ENCODE results near the gene DMBX1. TPM values are rescaled to one million over a fixed set of nuclear protein-coding genes. Genes with fewer than 3 reads are reported as not detected.

The DMBX1 gene
- polyA plus RNA-seq, 2 of the 4 experiments (the other 2 are of a cell fraction): 0.44 to 2.2 TPM

DNA sequence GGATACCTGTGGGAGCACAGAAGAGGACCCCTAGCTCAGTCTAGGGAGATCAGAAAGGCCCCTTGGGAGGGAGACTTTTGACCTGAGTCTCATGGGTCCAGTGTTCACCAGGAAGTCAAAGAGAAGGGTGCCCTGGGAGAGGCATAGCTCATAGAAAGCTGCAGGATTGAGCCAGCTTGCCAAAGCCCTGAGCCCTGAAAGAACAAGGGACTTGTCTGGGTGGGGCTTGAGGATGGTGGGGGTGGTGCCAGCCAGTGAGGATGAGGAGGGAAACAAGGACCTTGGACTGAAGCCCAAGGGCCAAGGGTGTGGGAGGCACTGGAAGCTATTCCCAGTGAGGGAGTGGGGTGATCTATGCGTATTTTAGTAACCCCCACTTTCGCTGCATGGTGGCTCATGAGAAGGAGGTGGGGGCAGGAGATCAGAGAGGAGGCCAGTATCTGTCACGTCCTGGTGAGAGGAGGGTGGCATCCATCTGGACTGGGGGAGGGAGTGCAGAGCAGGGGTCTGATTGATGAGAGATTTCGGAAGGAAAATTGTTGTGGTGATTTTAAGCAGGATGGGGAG lies 28.4 kb downstream of the DMBX1 start:
- no peak overlapping the region for H3K4me3 ChIP-seq
- ChIA-PET CTCF (interaction anchor here (0.6 to 6.5 kb wide), 5 partner anchors 10 to 160 kb away, joined by 3 to 56 read pairs (median 15); no protein-coding TSS in a partner anchor), POLR2A (no interaction called here)
- ATAC-seq (no peak), FAIRE-seq (no peak), DNase-seq (ENCODE audit: low read depth in 1 of 2, low spot score in 1 of 2) (no peak)
- peaks cover 68% of the 10 kb centered on the region for H3K4me1 ChIP-seq
- H3K4me2 ChIP-seq: peak overlapping the region; percentile 35
- 88% methylated on average over 4 of the region's 4 CpGs for WGBS (ENCODE audit: missing lambda C conversion rate)
- H3K27ac ChIP-seq: peak overlapping the region; percentile 85 to 97; a peak in 5 of 6 replicates
- no peaks in the 10 kb centered on the region for H3K9me3 ChIP-seq
- TF ChIP-seq MYC (IDR thresholded peaks at IDR 0.05; ENCODE audit: borderline replicate concordance, low read length) (no peak), HOXB13 (CRISPR knock-in tag; IDR thresholded peaks at IDR 0.05; ENCODE audit: low read depth) (no peak), MAFK (IDR thresholded peaks at IDR 0.05; ENCODE audit: partially characterized antibody) (no peak), FOSL2 (IDR thresholded peaks at IDR 0.05) (no peak), FOSL2 (CRISPR knock-in tag; IDR thresholded peaks at IDR 0.05) (no peak), PHF8 (IDR thresholded peaks at IDR 0.05; ENCODE audit: borderline replicate concordance, low read depth) (no peak), NPAS2 (CRISPR knock-in tag; IDR thresholded peaks at IDR 0.05; ENCODE audit: borderline replicate concordance) (no peak), RNF2 (IDR thresholded peaks at IDR 0.05; ENCODE audit: borderline replicate concordance, low read depth) (no peak), JUN (IDR thresholded peaks at IDR 0.05) (no peak), HOXB5 (CRISPR knock-in tag; IDR thresholded peaks at IDR 0.05) (no peak), GATA3 (IDR thresholded peaks at IDR 0.05; ENCODE audit: borderline replicate concordance) (no peak), POLR2AphosphoS2 (conservative IDR thresholded peaks at IDR 0.05; ENCODE audit: low read length) (no peak), EHMT2 (IDR thresholded peaks at IDR 0.05; ENCODE audit: low read depth) (no peak)
- TF ChIP-seq, protein P1, sequence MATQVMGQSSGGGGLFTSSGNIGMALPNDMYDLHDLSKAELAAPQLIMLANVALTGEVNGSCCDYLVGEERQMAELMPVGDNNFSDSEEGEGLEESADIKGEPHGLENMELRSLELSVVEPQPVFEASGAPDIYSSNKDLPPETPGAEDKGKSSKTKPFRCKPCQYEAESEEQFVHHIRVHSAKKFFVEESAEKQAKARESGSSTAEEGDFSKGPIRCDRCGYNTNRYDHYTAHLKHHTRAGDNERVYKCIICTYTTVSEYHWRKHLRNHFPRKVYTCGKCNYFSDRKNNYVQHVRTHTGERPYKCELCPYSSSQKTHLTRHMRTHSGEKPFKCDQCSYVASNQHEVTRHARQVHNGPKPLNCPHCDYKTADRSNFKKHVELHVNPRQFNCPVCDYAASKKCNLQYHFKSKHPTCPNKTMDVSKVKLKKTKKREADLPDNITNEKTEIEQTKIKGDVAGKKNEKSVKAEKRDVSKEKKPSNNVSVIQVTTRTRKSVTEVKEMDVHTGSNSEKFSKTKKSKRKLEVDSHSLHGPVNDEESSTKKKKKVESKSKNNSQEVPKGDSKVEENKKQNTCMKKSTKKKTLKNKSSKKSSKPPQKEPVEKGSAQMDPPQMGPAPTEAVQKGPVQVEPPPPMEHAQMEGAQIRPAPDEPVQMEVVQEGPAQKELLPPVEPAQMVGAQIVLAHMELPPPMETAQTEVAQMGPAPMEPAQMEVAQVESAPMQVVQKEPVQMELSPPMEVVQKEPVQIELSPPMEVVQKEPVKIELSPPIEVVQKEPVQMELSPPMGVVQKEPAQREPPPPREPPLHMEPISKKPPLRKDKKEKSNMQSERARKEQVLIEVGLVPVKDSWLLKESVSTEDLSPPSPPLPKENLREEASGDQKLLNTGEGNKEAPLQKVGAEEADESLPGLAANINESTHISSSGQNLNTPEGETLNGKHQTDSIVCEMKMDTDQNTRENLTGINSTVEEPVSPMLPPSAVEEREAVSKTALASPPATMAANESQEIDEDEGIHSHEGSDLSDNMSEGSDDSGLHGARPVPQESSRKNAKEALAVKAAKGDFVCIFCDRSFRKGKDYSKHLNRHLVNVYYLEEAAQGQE (IDR thresholded peaks at IDR 0.05): no peak
- TF ChIP-seq, protein P2, sequence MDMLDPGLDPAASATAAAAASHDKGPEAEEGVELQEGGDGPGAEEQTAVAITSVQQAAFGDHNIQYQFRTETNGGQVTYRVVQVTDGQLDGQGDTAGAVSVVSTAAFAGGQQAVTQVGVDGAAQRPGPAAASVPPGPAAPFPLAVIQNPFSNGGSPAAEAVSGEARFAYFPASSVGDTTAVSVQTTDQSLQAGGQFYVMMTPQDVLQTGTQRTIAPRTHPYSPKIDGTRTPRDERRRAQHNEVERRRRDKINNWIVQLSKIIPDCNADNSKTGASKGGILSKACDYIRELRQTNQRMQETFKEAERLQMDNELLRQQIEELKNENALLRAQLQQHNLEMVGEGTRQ (IDR thresholded peaks at IDR 0.05): no peak
- TF ChIP-seq, protein P3, sequence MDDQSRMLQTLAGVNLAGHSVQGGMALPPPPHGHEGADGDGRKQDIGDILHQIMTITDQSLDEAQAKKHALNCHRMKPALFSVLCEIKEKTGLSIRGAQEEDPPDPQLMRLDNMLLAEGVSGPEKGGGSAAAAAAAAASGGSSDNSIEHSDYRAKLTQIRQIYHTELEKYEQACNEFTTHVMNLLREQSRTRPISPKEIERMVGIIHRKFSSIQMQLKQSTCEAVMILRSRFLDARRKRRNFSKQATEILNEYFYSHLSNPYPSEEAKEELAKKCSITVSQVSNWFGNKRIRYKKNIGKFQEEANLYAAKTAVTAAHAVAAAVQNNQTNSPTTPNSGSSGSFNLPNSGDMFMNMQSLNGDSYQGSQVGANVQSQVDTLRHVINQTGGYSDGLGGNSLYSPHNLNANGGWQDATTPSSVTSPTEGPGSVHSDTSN (IDR thresholded peaks at IDR 0.05): no peak
- TF ChIP-seq, protein P4, sequence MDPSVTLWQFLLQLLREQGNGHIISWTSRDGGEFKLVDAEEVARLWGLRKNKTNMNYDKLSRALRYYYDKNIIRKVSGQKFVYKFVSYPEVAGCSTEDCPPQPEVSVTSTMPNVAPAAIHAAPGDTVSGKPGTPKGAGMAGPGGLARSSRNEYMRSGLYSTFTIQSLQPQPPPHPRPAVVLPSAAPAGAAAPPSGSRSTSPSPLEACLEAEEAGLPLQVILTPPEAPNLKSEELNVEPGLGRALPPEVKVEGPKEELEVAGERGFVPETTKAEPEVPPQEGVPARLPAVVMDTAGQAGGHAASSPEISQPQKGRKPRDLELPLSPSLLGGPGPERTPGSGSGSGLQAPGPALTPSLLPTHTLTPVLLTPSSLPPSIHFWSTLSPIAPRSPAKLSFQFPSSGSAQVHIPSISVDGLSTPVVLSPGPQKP (IDR thresholded peaks at IDR 0.05; ENCODE audit: low read depth, low read length): no peak

DNA sequence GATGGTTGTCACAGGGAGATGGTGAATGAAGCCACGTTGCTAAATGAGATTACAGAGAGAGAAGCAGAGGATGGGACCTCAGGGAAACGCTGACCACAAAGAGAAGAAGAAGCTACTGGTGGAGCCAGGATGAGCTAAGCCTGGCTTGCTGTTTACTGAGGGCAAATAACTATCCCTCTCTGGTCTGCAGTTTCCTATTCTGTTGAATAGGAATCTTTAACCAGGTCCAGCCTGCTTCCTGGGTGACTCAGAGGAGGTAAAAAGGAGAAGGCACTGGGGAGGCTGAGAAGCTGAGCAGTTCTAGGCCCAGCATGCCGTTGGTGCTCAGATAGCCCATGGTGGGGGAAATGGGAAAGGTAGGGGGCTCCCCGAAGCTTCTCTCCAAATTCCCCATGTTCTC lies 29.6 kb downstream of the DMBX1 start:
- FAIRE-seq (no peak), DNase-seq (ENCODE audit: low read depth in 1 of 2, low spot score in 1 of 2) (no peak)
- peaks cover 80% of the 10 kb centered on the region for H3K4me1 ChIP-seq

More for the DNA sequence above, 29.6 kb downstream of the DMBX1 start:
- peak overlapping the region; percentile 53 for H3K4me2 ChIP-seq
- no peak overlapping the region for H3K4me3 ChIP-seq
- no peak for ATAC-seq
- TF ChIP-seq, protein P4 (IDR thresholded peaks at IDR 0.05; ENCODE audit: low read depth, low read length): no peak
- no peak for TF ChIP-seq ESRRA (IDR thresholded peaks at IDR 0.05; ENCODE audit: borderline replicate concordance, low read length)
- no peak for TF ChIP-seq HDAC2 (IDR thresholded peaks at IDR 0.05)
- TF ChIP-seq ZFP36 (IDR thresholded peaks at IDR 0.05; ENCODE audit: borderline replicate concordance, partially characterized antibody): peak; percentile 23
- TF ChIP-seq RNF2 (IDR thresholded peaks at IDR 0.05; ENCODE audit: borderline replicate concordance, low read depth): no peak
- WGBS (ENCODE audit: missing lambda C conversion rate): 56% methylated on average over 3 of the region's 4 CpGs
- no peaks in the 10 kb centered on the region for H3K9me3 ChIP-seq
- CTCF ChIA-PET: interaction anchor here (1.5 to 6.5 kb wide), 6 partner anchors 9 to 72 kb away, joined by 4 to 56 read pairs (median 6); no protein-coding TSS in a partner anchor
- POLR2A ChIA-PET: no interaction called here
- H3K27ac ChIP-seq: peak overlapping the region; percentile 85 to 97

All from A549 (cell line).